OCI-LY7 (cell line): ENCODE measurements around the gene ZNF672. TPM values are rescaled to one million over a fixed set of nuclear protein-coding genes. Genes with fewer than 3 reads are reported as not detected.

Source experiments
- BruUV-seq: library from RNA; stranded (reverse); fragments of 400-500 nt; replicated peaks from 2 replicates; lab custom pipeline; 2021; lab: Mats Ljungman, UMichigan
- CTCF ChIA-PET: fragments of 300-600 bp; sonication (Branson Sonifier 250); formaldehyde crosslinking; loops from one replicate; lab custom pipeline; 2022; ENCODE audit warnings: antibody characterized with exemption; ENCODE audit not compliant: unreplicated experiment; lab: Charles Lee
- POLR2A ChIA-PET: fragments of 300-600 bp; sonication (Branson Sonifier 250); formaldehyde crosslinking; loops from one replicate; lab custom pipeline; 2022; ENCODE audit warnings: antibody characterized with exemption; lab: Charles Lee
- DNase-seq: peaks from one replicate; pipeline ENCODE4 v3.0.0-alpha.2; 2015; ENCODE audit warnings: low spot score
- H2AFZ ChIP-seq: fragments of 200-600 bp; sonication (generic), shearing (Covaris generic); 2 replicates; pipeline ENCODE4 v1.6.1; 2014; ENCODE audit warnings: mild to moderate bottlenecking, antibody characterized with exemption, low read length, moderate library complexity
- H3K27ac ChIP-seq: fragments of 200-600 bp; sonication (generic); 2 replicates; pipeline ENCODE4 v1.5.1; 2014; ENCODE audit warnings: mixed run types, low read depth, mild to moderate bottlenecking, moderate library complexity, low read length, inconsistent platforms; ENCODE audit not compliant: poor library complexity, severe bottlenecking
- H3K36me3 ChIP-seq: fragments of 200-600 bp; sonication (generic); 2 replicates; pipeline ENCODE4 v1.6.1; 2014; ENCODE audit warnings: mild to moderate bottlenecking, antibody characterized with exemption, low read length, moderate library complexity, mixed read lengths; ENCODE audit not compliant: insufficient read depth
- H3K4me1 ChIP-seq: fragments of 200-600 bp; sonication (generic); 2 replicates; pipeline ENCODE4 v1.5.1; 2014; ENCODE audit warnings: mild to moderate bottlenecking, low read length; ENCODE audit not compliant: insufficient read depth, poor library complexity, severe bottlenecking
- H3K4me2 ChIP-seq: fragments of 200-600 bp; sonication (generic); 2 replicates; pipeline ENCODE4 v1.6.1; 2014; ENCODE audit warnings: mild to moderate bottlenecking, low read length
- H3K4me3 ChIP-seq: fragments of 200-600 bp; sonication (generic); 2 replicates; pipeline ENCODE4 v1.5.1; 2014; ENCODE audit warnings: mild to moderate bottlenecking, low read depth, low read length; ENCODE audit not compliant: poor library complexity, severe bottlenecking
- H3K79me2 ChIP-seq: fragments of 200-600 bp; sonication (generic); 2 replicates; pipeline ENCODE4 v1.6.1; 2016; ENCODE audit warnings: low read depth, mild to moderate bottlenecking, low read length, moderate library complexity, mixed read lengths; ENCODE audit not compliant: insufficient read depth
- H3K9me2 ChIP-seq: fragments of 200-600 bp; sonication (generic); 2 replicates; pipeline ENCODE4 v1.6.1; 2016; ENCODE audit warnings: mild to moderate bottlenecking, low read length, mixed read lengths; ENCODE audit not compliant: insufficient read depth
- H3K9me3 ChIP-seq: fragments of 200-600 bp; sonication (generic); 2 replicates; pipeline ENCODE4 v1.6.1; 2014; ENCODE audit warnings: mild to moderate bottlenecking, mixed run types, low read length, mixed read lengths
- H4K20me1 ChIP-seq: fragments of 200-600 bp; sonication (generic); 2 replicates; pipeline ENCODE4 v1.6.1; 2014; ENCODE audit warnings: mild to moderate bottlenecking, antibody characterized with exemption, low read length, moderate library complexity, mixed read lengths; ENCODE audit not compliant: insufficient read depth
- EZH2phosphoT487 ChIP-seq: fragments of 200-600 bp; sonication (generic); IDR thresholded peaks from 2 replicates; pipeline ENCODE4 v1.6.1; 2018; ENCODE audit warnings: low read depth, borderline replicate concordance, mild to moderate bottlenecking, mixed run types, antibody characterized with exemption, low read length, moderate library complexity, mixed read lengths
- intact Hi-C: fragments of 100-400 bp; cut with micrococcal nuclease; formaldehyde crosslinking; loops from one replicate; pipeline ENCODE4 v1.10.0; 2022; ENCODE audit not compliant: unreplicated experiment
- total RNA-seq, 2 experiments: library from RNA; depleted of rRNA in 1 of 2; stranded (reverse); fragments of >200 nt in 1 of 2; shearing (Covaris generic) in 1 of 2; gene quantifications; 2 replicates each; pipeline ENCODE4 v1.2.3, GENCODE V29; 2014 to 2022
- TF ChIP-seq, protein P1 (sequence below): fragments of 200-600 bp; sonication (generic); conservative IDR thresholded peaks from 2 replicates; pipeline ENCODE4 v1.5.1; 2014; ENCODE audit warnings: mild to moderate bottlenecking, antibody characterized with exemption, low read length, moderate library complexity, mixed read lengths

The ZNF672 gene
- total RNA-seq, 2 experiments from 2014 or later = 52.7 to 56.1 TPM

DNA sequence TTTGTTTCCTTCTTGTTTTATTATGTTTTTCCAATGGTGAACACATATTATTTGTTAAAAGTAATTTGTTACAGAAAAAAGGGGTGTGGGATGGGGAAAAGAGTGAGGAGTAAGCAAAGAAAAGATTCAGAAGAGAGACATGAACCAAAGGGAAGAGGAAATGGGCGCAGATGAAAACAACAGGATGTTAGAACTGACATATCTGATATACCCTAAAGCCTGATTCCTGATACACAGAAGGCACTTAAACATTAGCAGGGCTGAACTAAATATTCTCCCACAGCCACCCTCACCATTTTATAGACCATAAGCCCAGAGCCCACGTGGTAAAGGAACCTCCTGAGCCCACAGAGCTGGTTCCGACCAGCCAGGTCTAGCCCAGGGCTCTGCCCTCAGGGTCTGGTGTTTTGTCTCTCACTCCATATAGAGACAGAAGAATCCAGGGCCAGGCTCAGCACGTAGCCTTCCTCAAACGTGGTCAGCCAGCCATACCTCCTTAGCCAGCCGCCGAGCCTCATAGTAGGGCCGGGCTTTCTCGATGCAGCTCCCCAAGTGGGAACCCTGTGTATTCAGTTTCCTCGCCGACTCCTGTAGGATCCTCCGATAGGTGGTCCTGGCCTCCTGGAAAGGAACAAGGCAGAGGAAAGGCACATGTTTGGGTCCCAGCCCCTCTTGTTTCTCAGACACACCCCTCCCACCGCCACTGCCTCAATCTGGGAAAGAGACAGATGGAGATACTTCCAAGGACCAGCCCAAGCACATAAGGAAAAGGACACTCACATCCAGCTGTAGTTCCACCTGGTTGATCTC lies 21.8 kb upstream of the ZNF672 start:
- Histone ChIP-seq H3K4me3 (no peak overlapping the region), H2AFZ (no peak overlapping the region), H3K9me3 (no peaks in the 10 kb centered on the region), H3K4me2 (no peak overlapping the region), H3K36me3 (peaks cover 47% of the 10 kb centered on the region), H4K20me1 (no peaks in the 10 kb centered on the region), H3K4me1 (peaks cover 11% of the 10 kb centered on the region), H3K27ac (no peak overlapping the region), H3K79me2 (no peaks in the 10 kb centered on the region), H3K9me2 (no peaks in the 10 kb centered on the region)
- no peak for DNase-seq
- ChIA-PET POLR2A (no interaction called here), CTCF (no interaction called here)
- TF ChIP-seq, protein P1, sequence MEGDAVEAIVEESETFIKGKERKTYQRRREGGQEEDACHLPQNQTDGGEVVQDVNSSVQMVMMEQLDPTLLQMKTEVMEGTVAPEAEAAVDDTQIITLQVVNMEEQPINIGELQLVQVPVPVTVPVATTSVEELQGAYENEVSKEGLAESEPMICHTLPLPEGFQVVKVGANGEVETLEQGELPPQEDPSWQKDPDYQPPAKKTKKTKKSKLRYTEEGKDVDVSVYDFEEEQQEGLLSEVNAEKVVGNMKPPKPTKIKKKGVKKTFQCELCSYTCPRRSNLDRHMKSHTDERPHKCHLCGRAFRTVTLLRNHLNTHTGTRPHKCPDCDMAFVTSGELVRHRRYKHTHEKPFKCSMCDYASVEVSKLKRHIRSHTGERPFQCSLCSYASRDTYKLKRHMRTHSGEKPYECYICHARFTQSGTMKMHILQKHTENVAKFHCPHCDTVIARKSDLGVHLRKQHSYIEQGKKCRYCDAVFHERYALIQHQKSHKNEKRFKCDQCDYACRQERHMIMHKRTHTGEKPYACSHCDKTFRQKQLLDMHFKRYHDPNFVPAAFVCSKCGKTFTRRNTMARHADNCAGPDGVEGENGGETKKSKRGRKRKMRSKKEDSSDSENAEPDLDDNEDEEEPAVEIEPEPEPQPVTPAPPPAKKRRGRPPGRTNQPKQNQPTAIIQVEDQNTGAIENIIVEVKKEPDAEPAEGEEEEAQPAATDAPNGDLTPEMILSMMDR = no peak
- no peak for TF ChIP-seq EZH2phosphoT487
- no TSS peak for BruUV-seq
- intact Hi-C loops = no loop called here

DNA sequence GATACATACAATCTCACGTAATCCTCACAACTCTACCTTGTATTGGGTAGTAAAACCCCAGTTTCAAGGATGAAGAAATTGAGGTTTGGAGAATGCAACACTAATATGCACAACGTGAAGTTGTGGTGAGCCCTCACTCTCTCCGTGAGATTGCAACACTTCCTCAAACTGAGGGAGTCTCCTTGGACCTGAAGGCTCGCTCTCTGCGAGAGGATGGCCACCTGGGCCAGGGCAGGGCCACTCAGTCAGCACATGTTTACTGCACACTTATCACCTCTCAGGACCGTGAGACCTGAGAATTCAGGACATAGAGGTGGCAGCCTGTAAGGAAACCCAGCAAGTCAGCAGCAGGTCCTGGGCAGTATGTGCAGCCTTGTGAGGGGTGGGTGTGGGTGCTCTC lies 21.0 kb upstream of the ZNF672 start:
- Histone ChIP-seq H3K4me2 (no peak overlapping the region), H3K4me3 (no peak overlapping the region), H3K4me1 (peaks cover 14% of the 10 kb centered on the region), H3K27ac (no peak overlapping the region), H4K20me1 (no peaks in the 10 kb centered on the region), H2AFZ (no peak overlapping the region), H3K9me3 (no peaks in the 10 kb centered on the region), H3K36me3 (peaks cover 53% of the 10 kb centered on the region), H3K9me2 (no peaks in the 10 kb centered on the region), H3K79me2 (no peaks in the 10 kb centered on the region)
- intact Hi-C loops = no loop called here
- ChIA-PET CTCF (no interaction called here), POLR2A (no interaction called here)
- no peak for DNase-seq
- no peak for TF ChIP-seq EZH2phosphoT487
- TF ChIP-seq, protein P1 = no peak
- BruUV-seq = no TSS peak
